ENCODE results near the gene CD226.
"Not testable (repeated sequence)": the region's sequence is repeated elsewhere in the genome, so short reads cannot be mapped to it uniquely, and the experiment has no call there.

The CD226 gene

GRCh38 chr18:69899154-69899923, 48.3 kb downstream of the CD226 start:
- not testable (repeated sequence) for DNase-seq

GRCh38 chr18:69898241-69898861, 49.3 kb downstream of the CD226 start:
- no peak for DNase-seq

- no peak for DNase-seq
Observed at GRCh38 chr18:69897397-69898108, 50.1 kb downstream of the CD226 start.

DNA sequence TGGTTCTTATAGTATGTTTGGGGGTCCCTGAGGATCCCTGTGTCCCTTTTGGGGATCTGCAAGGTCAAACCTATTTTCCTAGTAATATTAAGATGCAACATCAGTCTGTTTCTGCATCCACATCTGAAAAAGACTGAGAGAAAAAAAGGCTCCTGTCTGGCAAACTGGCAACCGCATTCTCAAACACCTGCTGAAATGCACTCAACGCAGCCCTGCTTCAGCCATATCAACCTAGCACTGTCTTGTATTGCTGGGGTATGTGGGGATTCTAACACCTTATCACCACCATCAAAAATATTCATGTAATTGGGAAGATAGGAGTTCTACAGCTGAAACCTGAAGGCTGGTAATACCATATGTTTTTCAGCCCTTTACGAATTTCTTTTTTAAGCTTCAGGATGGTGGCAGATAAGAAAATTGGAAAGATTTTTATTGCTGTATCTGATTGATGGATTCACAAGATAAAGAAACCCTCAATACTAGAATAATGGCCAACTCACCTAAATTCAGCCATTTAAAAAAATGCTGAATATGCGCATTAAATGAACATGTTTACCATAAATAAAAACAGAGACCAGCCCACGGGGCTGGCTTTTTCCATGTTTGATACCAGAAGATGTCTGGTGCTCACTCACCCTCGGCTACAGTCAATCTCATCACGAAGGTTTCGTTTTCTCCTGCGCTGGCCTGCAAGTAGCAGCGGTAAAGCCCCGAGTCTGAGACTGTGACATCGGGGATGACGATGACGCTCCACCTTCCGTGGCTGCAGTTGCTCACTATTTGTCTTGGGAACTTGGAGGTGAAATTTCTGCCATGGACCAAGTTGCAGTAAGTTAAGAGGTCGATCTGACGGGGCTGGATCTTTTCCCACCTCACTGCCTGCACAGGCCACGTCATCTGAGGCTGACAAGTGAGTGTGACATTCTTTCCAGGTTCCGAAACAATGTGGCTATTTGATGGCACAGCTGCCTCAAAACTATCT, 52.3 kb downstream of the CD226 start:
- DNase-seq = no peak

DNA sequence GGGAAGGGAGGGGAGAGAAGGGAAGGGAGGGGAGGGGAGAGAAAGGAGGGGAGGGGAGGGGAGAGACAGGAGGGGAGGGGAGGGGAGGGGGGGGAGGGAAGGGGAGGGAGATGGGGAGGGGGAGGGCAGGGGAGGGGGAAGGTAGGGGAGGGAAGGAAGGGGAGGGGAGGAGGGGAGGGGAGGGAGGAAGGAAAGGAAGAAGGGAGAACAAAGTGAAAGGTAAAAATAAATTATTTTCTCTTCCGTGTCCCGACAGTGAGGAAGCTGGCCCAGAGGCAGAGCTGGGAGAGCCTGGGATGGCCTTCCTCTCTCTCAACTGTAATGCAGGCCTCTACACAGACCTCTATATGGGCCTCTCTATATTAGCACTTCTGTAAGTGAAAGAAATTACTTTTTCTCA, 53.2 kb downstream of the CD226 start:
- no peak for DNase-seq

DNA sequence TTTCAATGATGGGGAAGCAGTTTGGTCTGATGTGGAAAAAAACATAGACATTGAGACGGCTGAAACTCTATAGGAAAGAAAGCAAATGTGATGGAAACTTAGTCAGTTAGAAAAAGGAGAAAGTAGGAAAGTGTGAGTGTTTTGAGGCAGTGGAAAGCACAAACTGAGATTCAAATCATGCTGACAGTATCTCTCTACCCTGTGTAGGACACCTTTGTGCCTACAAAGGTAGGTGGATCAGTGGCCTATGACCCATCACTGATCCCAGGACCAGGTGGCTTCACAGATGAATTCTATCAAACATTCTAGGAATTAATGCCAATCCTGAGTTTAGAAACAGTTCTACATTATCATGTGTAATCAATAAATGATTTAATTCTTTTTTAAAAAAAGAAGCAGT, 57.1 kb downstream of the CD226 start:
- no peak for DNase-seq

- no peak for DNase-seq
Observed at GRCh38 chr18:69889009-69889408, 58.7 kb downstream of the CD226 start.

DNA sequence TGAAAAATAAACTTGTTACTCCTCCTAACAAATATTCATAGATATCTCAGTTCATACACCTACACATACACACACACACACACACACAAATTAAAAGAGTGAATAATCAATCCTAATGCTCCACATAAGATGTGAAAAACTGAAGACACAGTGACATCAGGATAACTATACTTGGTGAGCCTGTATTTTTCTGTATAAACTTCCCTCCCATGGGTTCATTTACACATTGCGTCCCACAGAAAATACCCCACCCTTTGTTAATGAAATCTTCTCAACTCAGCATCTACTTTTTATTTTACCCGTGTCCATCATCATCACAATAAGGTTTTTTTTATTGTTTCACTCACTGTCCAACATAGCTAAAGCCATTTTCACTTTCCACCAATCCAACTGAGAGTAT, 60.4 kb downstream of the CD226 start:
- DNase-seq = no peak

DNA sequence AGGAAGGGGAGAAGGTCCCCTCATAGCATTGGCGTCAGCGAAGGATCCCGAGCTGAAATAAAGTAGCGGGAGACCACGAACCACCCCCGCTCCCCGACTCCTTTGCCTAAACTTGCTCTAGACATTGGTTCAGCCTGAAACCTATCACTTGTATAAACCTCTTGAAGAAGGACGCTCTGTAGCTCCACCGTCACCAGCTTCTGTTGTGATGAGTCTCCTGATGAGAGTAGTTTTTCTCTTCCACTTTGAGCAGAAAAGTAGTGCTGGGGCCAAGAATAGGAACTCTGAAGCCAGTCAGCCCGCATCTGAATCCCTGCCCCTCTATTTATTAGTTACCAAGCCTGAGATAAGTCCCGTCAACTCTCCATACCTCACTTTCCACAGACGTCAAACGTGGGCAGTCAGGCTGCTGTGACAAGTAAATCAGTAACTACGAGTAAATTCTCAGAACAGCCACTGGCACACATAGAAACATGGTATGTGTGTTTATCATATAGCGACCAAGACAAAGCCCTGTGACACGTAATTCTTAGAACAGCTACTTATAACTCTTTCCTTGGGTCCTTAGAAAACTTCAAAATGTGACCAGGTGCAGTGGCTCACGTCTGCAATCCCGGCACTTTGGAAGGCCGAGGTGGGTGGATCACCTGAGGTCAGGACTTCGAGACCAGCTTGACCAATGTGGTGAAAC, 61.7 kb downstream of the CD226 start:
- DNase-seq = no peak

DNA sequence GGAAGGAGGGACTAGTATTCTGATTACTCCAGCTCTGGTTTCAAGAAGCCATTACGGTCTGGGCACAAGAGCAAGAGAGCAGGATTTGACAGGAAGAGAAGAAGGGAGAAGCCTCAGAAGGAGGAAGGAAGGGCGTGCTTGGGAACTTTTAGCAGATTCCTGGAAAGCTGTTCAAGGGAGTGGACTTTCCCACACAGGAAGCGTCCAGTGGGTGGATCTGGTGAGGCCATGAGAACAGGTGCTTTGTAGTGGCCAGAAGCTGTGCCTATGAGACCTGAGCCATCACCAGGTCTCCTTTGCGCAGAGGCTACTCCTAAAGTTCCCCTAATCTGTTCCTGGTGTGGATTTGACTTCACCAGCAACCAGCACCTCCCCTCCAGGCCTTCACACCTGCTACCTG, 62.3 kb downstream of the CD226 start:
- DNase-seq = no peak

DNA sequence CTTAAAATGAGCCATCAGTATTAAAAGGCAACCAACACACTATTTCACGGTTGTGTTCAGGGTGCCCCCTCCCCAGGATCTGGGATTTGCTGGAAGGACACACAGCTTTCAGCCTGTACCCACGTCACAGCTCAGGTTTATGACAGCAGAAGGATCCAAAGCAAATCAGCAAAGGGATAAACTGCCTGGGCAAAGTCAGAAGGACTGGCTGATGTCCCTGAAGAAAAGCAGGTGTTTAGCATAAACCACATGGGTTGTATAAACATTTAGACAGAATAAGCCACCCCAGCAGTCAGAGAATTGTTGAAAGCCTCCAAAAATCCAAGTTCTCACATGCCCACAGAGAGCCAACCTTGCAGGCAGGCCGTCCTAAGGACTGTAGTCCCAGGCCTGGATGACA, 63.9 kb downstream of the CD226 start:
- DNase-seq = no peak

GRCh38 chr18:69882965-69883668, 64.6 kb downstream of the CD226 start:
- DNase-seq = no peak

DNA sequence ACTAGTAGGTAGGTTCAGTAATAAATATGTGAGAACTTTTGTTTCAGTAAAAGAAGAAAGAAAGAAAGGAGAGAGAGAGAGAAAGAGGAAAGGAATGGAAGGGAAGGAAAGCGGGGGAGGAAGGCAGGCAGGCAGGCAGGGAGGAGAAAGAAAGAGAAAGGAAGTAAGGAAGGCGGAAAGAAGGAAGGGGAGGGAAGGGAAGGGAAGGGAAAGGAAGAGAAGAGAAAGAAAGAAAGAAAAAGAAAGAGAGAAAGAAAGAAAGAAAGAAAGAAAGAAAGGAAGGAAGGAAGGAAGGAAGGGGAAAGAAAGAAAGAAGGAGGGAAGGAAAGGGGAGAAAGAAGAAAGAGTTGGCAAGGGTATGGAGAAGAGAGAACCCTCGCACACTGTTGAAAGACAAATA, 67.6 kb downstream of the CD226 start:
- no peak for DNase-seq

GRCh38 chr18:69879051-69879450, 68.6 kb downstream of the CD226 start:
- DNase-seq = not testable (repeated sequence)

DNA sequence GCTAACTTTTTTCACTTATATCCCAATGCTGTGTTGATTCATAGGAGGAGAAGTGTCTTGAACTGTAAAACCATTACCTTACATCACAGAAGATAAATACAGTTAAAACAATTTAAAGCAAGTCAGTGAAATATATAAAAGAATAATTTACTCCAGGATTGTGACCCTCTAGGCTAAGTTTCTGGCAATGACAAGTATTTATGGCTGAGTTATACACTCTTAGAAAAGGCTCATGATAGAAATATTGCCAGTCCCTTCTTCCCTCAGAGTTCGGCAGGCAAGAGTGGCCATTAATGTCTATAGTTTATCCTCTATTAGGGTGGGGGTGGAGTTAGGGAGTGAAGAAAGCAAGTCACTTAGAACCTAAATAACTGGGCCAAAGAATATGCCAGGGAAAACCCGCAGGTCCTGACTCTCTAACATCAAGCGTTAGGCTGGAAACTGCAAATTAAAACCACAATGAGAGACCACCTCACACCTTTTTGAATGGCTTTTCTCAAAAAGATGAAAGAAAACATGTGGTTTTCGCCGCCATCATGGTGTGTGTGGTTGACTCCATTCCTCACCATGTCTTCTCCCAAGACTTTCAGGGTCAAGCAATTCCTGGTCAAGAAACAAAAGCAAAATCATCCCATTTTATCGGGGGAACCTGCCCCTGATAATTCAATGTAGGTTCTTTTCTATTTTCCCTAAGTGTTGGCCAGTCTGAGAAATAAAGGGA, 69.3 kb downstream of the CD226 start:
- no peak for DNase-seq

DNA sequence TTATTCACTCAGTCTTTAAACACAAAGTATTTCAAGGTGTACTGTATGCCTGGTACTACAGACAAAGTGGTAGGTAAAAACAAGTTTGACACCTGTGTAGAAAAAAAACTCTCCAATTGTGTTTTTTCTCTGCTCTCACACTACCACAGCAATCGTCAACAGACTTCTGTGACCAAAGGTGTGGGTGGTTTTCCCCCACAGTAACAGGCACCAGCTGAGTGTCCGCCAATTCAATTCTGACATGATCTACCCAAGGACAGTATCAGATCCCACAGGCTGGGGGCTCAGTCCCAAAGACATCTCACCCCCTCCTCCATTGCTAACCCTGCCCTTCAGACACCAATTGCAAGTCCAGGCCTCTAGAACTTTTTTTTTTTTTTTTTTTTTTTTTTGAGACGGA, 71.2 kb downstream of the CD226 start:
- DNase-seq = no peak

- DNase-seq = no peak
Observed at GRCh38 chr18:69874058-69874457, 73.6 kb downstream of the CD226 start.

GRCh38 chr18:69872661-69873060, 75.0 kb downstream of the CD226 start:
- no peak for DNase-seq

GRCh38 chr18:69871363-69871762, 76.3 kb downstream of the CD226 start:
- DNase-seq = no peak

DNA sequence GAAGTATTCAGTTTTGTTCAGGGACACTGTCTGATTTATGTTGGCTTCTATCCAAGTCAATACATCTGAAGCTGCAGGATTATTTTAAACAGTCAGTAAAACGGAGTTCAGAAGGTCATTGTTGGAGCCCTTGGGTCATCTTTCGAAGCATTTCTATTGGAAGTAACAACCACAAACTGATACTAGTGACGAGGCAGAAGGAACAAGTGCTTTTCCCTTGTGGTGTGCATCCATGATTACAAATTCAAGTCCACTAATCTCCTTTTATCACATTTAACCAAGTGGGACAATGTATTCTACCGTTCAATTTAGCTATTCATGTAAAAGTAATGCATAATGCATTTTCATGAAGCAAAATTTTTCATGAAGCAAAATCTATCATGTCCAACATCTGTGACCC, 76.9 kb downstream of the CD226 start:
- DNase-seq = no peak

DNA sequence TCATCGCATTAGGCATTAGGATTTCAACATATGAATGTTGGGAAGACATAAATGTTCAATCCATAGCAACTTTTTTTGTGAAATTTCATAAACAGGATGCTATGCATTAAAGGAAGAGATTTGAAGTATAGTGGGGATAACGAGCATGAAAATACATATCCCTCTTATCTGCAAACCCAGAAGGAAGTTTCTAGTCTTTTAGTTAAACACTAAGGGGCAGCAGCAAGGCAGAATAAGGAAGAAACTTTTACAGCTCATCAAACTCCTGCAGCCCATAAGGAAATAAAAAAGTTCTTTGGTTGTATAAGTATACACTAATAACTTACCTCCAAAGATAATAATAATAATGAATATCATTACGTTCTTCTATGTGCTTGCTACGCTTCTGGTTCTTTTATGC, 81.5 kb downstream of the CD226 start:
- no peak for DNase-seq
